Omental fat pad (tissue), 4 donors: ENCODE data around the gene DIO1. TPM values are rescaled to one million over a fixed set of nuclear protein-coding genes. Genes with fewer than 3 reads are reported as not detected.
A peak's percentile ranks its signal among the peaks of the same experiment; 100 is the strongest.

Source experiments
- ATAC-seq: fragments of 150-250 bp; one replicate; pipeline ENCODE4 v1.9.1; 2016; ENCODE audit warnings: mild to moderate bottlenecking, moderate library complexity; ENCODE audit not compliant: low FRiP score
- DNase-seq: peaks from one replicate; pipeline ENCODE4 v3.0.0-alpha.2; 2019; ENCODE audit warnings: low spot score
- total RNA-seq, 4 donors: library from RNA; depleted of rRNA; stranded (reverse); fragments of >200 nt; gene quantifications; one replicate each; pipeline ENCODE4 v1.1.0, GENCODE V29; 2016
- TF ChIP-seq, protein P1 (sequence below), 3 donors: fragments of 450-650 bp; IDR thresholded peaks; one replicate each; pipeline ENCODE4 v1.5.1; 2016 to 2017; ENCODE audit warnings: antibody characterized with exemption in 3 of 3, mild to moderate bottlenecking in 3 of 3, moderate library complexity in 2 of 3

Gene DIO1
- total RNA-seq, 4 donors from 2014 or later, result not detected

DNA sequence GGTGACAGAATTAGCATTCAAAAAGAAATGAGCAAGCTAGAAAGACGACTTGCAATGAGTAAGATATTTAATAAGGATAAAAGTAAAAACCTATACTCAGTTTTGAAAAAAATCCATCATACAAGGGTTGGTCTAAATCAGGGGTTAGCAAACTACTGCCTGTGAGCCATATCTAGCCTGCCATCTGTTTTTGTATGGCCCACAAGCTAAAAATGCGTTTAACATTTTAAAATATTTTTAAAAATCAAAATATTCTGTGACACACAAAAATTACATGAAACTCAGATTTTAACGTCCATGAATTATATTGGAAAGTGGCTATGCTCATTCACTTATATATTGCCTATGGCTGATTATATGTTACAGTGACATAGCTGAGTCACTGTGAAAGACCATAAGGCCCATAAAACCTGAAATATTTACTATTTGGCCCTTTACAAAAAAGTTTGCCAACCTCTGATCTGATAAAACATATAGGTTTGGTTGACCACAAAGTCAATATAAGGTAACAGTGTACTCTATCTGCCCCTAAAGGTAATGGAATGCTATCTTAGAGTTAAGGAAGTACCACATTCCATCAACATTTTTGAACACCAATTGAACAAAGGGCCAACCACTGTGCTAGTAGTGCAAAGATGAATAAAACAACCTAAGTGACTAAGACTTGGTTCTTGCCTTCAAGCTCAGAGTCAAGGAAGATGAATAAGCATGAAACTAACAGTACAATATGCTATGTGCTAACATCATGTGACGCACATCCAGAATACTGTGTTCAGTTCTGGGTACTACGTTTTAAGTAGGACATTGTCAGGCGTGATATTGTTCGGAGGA lies 48.4 kb downstream of the DIO1 start:
- TF ChIP-seq, protein P1, sequence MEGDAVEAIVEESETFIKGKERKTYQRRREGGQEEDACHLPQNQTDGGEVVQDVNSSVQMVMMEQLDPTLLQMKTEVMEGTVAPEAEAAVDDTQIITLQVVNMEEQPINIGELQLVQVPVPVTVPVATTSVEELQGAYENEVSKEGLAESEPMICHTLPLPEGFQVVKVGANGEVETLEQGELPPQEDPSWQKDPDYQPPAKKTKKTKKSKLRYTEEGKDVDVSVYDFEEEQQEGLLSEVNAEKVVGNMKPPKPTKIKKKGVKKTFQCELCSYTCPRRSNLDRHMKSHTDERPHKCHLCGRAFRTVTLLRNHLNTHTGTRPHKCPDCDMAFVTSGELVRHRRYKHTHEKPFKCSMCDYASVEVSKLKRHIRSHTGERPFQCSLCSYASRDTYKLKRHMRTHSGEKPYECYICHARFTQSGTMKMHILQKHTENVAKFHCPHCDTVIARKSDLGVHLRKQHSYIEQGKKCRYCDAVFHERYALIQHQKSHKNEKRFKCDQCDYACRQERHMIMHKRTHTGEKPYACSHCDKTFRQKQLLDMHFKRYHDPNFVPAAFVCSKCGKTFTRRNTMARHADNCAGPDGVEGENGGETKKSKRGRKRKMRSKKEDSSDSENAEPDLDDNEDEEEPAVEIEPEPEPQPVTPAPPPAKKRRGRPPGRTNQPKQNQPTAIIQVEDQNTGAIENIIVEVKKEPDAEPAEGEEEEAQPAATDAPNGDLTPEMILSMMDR (IDR thresholded peaks at IDR 0.05), result no peak
- no peak for DNase-seq
- no peak for ATAC-seq

DNA sequence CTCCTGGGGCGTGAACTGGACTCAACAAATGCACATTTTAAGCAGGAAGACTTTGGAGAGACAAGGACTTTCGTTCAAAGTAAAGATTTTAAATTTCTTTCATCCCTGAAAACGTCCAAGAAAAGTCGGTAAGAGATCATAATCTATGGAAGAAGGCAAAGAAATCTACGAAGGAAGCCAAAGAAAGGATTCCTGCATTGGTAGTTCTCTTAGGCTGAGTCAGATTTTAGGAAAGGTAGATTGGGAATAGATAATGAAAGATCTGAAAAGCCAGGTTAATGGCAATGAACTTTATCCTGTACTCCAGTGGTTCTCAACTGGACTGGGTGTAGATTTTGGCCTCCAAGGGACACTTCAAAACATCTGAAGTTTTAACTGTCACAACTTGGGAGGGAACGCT lies 49.1 kb downstream of the DIO1 start:
- no peak for DNase-seq
- ATAC-seq, result no peak
- TF ChIP-seq, protein P1 (IDR thresholded peaks at IDR 0.05), result no peak

DNA sequence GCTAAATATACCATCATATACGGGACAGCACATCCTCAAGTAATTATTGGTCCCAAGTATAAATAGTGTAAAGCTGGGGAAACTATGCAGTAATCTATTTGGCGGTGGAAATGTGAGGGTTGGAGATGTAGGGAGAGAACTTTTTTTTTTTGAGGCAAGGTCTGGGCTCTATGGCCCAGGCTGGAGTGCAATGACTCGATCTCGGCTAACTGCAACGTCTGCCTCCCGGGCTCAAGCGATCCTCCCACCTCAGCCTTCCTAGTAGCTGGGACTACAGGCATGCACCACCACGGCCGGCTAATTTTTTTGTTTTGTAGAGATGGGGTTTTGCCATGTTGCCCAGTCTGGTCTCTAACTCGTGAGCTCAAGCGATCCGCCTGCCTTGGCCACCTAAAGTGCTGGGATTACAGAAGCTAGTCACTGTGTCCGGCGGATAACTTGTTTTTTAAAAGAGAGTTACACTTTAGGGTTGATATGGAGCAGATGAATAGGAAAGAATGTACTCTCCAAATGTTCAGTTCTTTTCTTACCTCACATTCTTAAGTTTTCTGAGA lies 49.6 kb downstream of the DIO1 start:
- TF ChIP-seq, protein P1 (IDR thresholded peaks at IDR 0.05), result no peak
- ATAC-seq (no peak), DNase-seq (no peak)

DNA sequence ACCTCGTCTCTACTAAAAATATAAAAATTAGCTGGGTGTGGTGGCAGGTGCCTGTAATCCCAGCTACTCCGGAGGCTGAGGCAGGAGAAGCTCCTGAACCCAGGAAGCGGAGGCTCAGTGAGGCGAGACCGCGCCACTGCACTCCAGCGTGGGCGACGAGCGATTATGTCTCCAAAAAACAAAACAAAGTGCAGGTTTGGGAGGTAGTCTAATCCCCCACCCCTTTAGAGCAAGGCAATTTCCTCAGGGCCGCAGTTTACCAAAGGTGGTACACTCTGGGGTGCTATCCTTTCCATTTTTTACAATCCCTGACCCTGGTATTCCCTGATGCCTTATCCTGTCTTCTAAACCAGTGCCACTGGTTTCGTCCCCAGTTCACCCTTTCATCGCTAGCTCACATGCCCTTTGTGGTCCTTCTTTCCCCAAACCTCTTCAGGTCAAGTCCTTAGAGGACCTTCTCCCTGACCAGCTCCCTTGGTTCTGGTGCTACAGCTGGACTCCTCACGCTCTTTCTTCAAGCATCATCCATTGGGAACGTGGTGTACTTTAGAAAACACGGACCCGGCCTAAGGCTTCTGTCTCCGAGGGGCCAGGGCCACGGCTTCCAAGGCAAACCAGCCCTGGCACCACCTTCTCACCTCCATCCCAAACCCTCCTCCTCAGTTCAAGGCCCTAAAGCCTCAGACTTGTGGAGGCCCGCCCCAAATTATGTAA lies 50.6 kb downstream of the DIO1 start:
- ATAC-seq (no peak), DNase-seq (no peak)
- TF ChIP-seq, protein P1 (IDR thresholded peaks at IDR 0.05), result no peak

DNA sequence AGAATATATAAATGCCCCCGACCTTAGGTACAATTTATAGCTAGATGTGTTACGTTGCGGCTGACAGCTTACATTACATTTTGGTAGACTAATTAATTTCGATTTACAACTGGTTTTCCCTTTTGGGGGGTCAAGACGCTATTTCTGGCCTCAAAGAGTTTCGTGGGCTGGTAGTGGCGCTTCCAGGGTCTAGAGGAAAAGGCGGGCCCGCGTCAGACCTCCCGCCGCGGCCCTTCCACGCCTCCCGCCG lies 51.1 kb downstream of the DIO1 start:
- TF ChIP-seq, protein P1 (IDR thresholded peaks at IDR 0.05), result no peak
- DNase-seq (no peak), ATAC-seq (peak; percentile 35)

DNA sequence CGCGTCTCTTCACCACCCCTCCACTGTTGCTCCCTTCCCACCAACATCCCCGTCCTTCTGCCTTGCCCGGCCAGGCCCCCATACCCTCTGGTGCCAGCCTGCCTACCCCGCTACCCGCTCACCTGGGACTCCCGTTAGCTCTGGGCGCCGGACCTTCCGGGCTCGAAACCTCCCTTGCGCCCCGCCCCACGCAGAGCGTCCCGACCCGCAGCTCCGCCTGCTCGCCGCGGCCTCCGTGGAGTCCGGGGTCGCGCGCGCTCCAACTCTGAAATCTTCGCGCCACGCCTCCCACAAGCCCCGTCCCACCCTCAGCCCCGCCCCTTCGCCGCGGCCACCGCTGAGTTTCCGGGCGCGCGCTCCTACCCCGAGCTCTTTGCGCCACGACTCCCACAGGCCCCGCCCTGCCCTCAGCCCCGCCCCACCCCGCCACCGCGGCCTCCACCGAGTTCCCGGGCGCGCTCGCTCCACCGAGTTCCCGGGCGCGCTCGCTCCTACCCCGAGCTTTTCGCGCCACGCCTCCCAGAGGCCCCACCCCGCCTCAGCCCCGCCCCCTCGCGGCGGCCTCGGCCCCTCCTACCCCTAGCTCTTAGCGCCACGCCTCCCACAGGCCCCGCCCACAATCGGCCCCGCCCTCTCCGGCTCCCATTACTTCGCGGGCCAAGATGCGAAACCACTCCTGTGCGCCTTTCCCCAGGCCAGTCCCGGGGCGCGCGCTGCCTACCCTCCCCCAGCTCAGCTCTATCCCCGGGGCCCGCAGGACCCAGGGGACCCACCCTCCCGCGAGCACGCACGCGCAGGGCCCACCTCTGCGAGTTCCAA lies 51.7 kb downstream of the DIO1 start, which contains the start of gene IFT25:
Gene IFT25, minus strand, starts transcription at position 267 of the 819 bp plus-strand sequence. CDS start 5,617 bp downstream, outside the sequence.
- DNase-seq (peak; percentile 98), ATAC-seq (peak; percentile 96)
- TF ChIP-seq, protein P1 (IDR thresholded peaks at IDR 0.05), result no peak
